GM12801 (cell line): ENCODE data around the gene MRPL42.

ENCODE experiments used
- CTCF ChIP-seq: IDR thresholded peaks from one replicate; pipeline ENCODE4 v1.5.1; 2011; ENCODE audit warnings: control low read depth; ENCODE audit not compliant: insufficient read length; ENCODE audit errors: extremely low read depth

MRPL42 gene

GRCh38 chr12:93565760-93566159 lies 98.4 kb downstream of the MRPL42 start:
- TF ChIP-seq CTCF, result no peak
